ENCODE measurements around the gene NF1.

GRCh38 chr17:31095236-31096105, 694 bp downstream of the NF1 start:
- no peak for TF ChIP-seq CTCF (IDR thresholded peaks at IDR 0.05; ENCODE audit: poor library complexity)
- TF ChIP-seq EZH2phosphoT487 (IDR thresholded peaks at IDR 0.05; ENCODE audit: low read depth, severe bottlenecking, unreplicated experiment), result no peak
